Osteoblast (primary cell): ENCODE results near the gene PRCD. TPM values are rescaled to one million over a fixed set of nuclear protein-coding genes. Genes with fewer than 3 reads are reported as not detected.

Source experiments
- DNase-seq: peaks from one replicate; pipeline ENCODE4 v3.0.0; 2011; ENCODE audit warnings: low spot score, mixed read lengths; ENCODE audit not compliant: insufficient read length; ENCODE audit errors: missing footprints
- H2AFZ ChIP-seq: 2 replicates; pipeline ENCODE4 v1.6.0; 2011; ENCODE audit warnings: mild to moderate bottlenecking, low read length
- H3K27ac ChIP-seq: 2 replicates; pipeline ENCODE4 v1.5.1; 2011; ENCODE audit warnings: mild to moderate bottlenecking, low read depth, low read length, moderate library complexity
- H3K27me3 ChIP-seq: 2 replicates; pipeline ENCODE4 v1.6.0; 2012; ENCODE audit warnings: mild to moderate bottlenecking, control low read depth, inconsistent platforms, low read length, moderate library complexity; ENCODE audit not compliant: insufficient read depth
- H3K36me3 ChIP-seq: 2 replicates; pipeline ENCODE4 v1.5.1; 2011; ENCODE audit warnings: mild to moderate bottlenecking, low read length, control low read depth, moderate library complexity; ENCODE audit not compliant: insufficient read depth
- H3K4me1 ChIP-seq: 2 replicates; pipeline ENCODE4 v1.5.1; 2011; ENCODE audit warnings: mild to moderate bottlenecking, low read length, control low read depth, moderate library complexity; ENCODE audit not compliant: insufficient read depth
- H3K4me2 ChIP-seq: 2 replicates; pipeline ENCODE4 v1.6.0; 2011; ENCODE audit warnings: mild to moderate bottlenecking, low read length; ENCODE audit not compliant: insufficient read depth
- H3K4me3 ChIP-seq: fragments of 200-600 bp; sonication (generic); 3 replicates; pipeline ENCODE4 v1.5.1; 2012; ENCODE audit warnings: mild to moderate bottlenecking, low read length, inconsistent platforms; ENCODE audit not compliant: insufficient read depth
- H3K79me2 ChIP-seq: 2 replicates; pipeline ENCODE4 v1.6.0; 2012; ENCODE audit warnings: mild to moderate bottlenecking, low read length, control low read depth, inconsistent platforms; ENCODE audit not compliant: insufficient read depth
- H3K9me3 ChIP-seq: 2 replicates; pipeline ENCODE4 v1.5.1; 2011; ENCODE audit warnings: low read depth, low read length, control low read depth
- H4K20me1 ChIP-seq: 2 replicates; pipeline ENCODE4 v1.6.0; 2012; ENCODE audit warnings: mild to moderate bottlenecking, low read length, control low read depth; ENCODE audit not compliant: insufficient read depth
- CTCF ChIP-seq: IDR thresholded peaks from 2 replicates; pipeline ENCODE4 v1.5.1; 2011; ENCODE audit warnings: mild to moderate bottlenecking, low read depth, low read length, moderate library complexity; ENCODE audit errors: extremely low read depth
- total RNA-seq: library from RNA; depleted of rRNA; stranded (reverse); fragments of >200 nt; gene quantifications from 2 replicates; pipeline ENCODE4 v1.2.3, GENCODE V29; 2012

The PRCD gene
- total RNA-seq, result 4.0 and 5.3 TPM in 2 replicates

- no peaks in the 10 kb centered on the region for H3K36me3 ChIP-seq
- H3K79me2 ChIP-seq, result peaks cover 3% of the 10 kb centered on the region
- H4K20me1 ChIP-seq, result no peaks in the 10 kb centered on the region
- peak; percentile 18 for TF ChIP-seq CTCF
- H3K4me1 ChIP-seq, result peaks cover 19% of the 10 kb centered on the region
- H3K27me3 ChIP-seq, result peaks cover 24% of the 10 kb centered on the region
- H2AFZ ChIP-seq, result peak within 1 kb of the TSS; percentile 94
- H3K9me3 ChIP-seq, result no peaks in the 10 kb centered on the region
- H3K27ac ChIP-seq, result peak within 1 kb of the TSS; percentile 69
- peak within 1 kb of the TSS; percentile 88 for H3K4me2 ChIP-seq
- peak within 1 kb of the TSS; percentile 72 for H3K4me3 ChIP-seq
- peak; percentile 80 for DNase-seq
Observed at GRCh38 chr17:76539631-76540271, at the start of gene PRCD. TSS of gene PRCD (plus strand) at chr17:76540044. CDS start at chr17:76540142, 98 bp downstream.

GRCh38 chr17:76490112-76490710, 49.6 kb upstream of the PRCD start:
- no peaks in the 10 kb centered on the region for H4K20me1 ChIP-seq
- H3K4me2 ChIP-seq, result no peak overlapping the region
- no peaks in the 10 kb centered on the region for H3K36me3 ChIP-seq
- no peak overlapping the region for H3K4me3 ChIP-seq
- no peak for DNase-seq
- peaks cover 22% of the 10 kb centered on the region for H3K4me1 ChIP-seq
- no peak overlapping the region for H2AFZ ChIP-seq
- H3K27ac ChIP-seq, result no peak overlapping the region
- H3K27me3 ChIP-seq, result no peaks in the 10 kb centered on the region
- H3K79me2 ChIP-seq, result no peaks in the 10 kb centered on the region
- TF ChIP-seq CTCF, result no peak
- H3K9me3 ChIP-seq, result no peaks in the 10 kb centered on the region

GRCh38 chr17:76491271-76492122, 48.3 kb upstream of the PRCD start:
- Histone ChIP-seq H3K79me2 (peaks cover 4% of the 10 kb centered on the region), H2AFZ (no peak overlapping the region), H3K4me3 (no peak overlapping the region), H3K27ac (no peak overlapping the region), H3K36me3 (no peaks in the 10 kb centered on the region), H3K4me1 (peaks cover 22% of the 10 kb centered on the region), H3K4me2 (no peak overlapping the region), H3K9me3 (no peaks in the 10 kb centered on the region), H4K20me1 (no peaks in the 10 kb centered on the region), H3K27me3 (no peaks in the 10 kb centered on the region)
- no peak for TF ChIP-seq CTCF
- no peak for DNase-seq
